Epithelial cell of proximal tubule (primary cell): ENCODE measurements around the gene PTGES. TPM values are rescaled to one million over a fixed set of nuclear protein-coding genes. Genes with fewer than 3 reads are reported as not detected.

Experiments used
- DNase-seq: peaks from one replicate; pipeline ENCODE4 v3.0.0-alpha.2; 2011; ENCODE audit warnings: low read depth
- H3K4me3 ChIP-seq: 2 replicates; pipeline ENCODE4 v1.5.1; 2011; ENCODE audit warnings: low read depth, mild to moderate bottlenecking, low read length
- total RNA-seq: library from RNA; depleted of rRNA; stranded (reverse); fragments of >200 nt; gene quantifications from 2 replicates; pipeline ENCODE4 v1.2.3, GENCODE V29; 2015
- TF ChIP-seq, protein P1 (sequence below): conservative IDR thresholded peaks from 2 replicates; pipeline ENCODE4 v1.5.1; 2012; ENCODE audit warnings: low read depth, mild to moderate bottlenecking, low read length

PTGES gene
- total RNA-seq, 1 donor from 2014 or later, result 33.6 TPM

- peak overlapping the region; percentile 19 for H3K4me3 ChIP-seq
- TF ChIP-seq, protein P1, sequence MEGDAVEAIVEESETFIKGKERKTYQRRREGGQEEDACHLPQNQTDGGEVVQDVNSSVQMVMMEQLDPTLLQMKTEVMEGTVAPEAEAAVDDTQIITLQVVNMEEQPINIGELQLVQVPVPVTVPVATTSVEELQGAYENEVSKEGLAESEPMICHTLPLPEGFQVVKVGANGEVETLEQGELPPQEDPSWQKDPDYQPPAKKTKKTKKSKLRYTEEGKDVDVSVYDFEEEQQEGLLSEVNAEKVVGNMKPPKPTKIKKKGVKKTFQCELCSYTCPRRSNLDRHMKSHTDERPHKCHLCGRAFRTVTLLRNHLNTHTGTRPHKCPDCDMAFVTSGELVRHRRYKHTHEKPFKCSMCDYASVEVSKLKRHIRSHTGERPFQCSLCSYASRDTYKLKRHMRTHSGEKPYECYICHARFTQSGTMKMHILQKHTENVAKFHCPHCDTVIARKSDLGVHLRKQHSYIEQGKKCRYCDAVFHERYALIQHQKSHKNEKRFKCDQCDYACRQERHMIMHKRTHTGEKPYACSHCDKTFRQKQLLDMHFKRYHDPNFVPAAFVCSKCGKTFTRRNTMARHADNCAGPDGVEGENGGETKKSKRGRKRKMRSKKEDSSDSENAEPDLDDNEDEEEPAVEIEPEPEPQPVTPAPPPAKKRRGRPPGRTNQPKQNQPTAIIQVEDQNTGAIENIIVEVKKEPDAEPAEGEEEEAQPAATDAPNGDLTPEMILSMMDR, result no peak
- DNase-seq, result no peak
Measured at GRCh38 chr9:129697656-129698253, 55.1 kb downstream of the PTGES start.

DNA sequence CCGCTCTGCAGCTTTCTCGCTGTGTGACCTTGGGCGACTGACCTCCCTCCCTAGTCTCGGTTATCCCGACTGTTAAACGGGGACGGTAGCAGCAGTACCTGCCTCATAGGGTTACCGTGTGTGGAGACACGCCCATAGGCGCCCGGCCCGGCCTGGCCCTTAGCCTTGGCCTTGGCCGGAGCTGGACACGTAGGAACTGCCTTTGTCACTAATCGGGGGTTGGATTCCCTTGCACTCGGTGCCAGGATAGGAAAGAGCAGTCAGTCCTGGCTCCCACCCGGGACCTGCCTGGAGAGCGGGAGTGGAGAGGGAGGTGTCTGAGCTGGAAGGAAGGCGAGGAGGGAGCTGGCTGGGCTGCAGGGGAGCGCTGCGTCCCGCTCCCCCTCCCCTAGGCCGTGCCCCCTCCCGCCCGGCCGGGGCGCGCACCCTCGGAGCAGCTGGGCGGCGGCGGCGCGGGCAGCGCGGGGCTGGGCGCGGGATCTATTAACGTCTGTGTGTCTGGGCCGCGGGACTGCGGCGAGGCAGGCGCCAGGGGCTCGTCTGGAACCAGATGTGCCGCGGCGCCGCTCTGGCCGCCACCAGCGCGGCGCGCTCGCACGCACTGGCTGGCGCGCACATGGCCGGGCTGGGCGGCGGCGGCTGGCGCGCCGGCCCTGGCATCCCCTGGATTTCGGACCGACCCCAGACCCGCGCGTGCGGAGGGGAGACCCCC, 55.7 kb downstream of the PTGES start:
- TF ChIP-seq, protein P1, result no peak
- peak overlapping the region; percentile 19 for H3K4me3 ChIP-seq
- DNase-seq, result no peak

DNA sequence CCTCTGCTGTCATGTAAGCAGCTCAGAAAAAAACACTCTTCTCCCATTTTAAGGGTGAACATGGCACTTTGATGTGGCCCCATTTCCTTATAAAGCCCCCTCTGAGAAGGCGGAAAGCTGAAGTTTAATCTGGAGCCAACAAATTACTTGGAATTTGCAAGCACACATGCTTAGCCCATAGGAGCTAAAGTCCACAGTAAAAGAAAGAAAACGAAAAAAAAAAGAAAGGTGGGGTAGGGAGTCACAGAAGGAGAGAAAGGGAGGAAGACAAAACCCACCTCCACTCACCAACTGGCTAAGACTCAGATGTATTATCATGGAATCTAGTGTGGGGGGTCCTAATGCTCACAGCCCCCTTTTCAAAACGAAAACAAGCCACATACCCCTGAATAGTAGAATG, 57.0 kb downstream of the PTGES start:
- no peak for DNase-seq
- H3K4me3 ChIP-seq, result no peak overlapping the region
- TF ChIP-seq, protein P1, result no peak

DNA sequence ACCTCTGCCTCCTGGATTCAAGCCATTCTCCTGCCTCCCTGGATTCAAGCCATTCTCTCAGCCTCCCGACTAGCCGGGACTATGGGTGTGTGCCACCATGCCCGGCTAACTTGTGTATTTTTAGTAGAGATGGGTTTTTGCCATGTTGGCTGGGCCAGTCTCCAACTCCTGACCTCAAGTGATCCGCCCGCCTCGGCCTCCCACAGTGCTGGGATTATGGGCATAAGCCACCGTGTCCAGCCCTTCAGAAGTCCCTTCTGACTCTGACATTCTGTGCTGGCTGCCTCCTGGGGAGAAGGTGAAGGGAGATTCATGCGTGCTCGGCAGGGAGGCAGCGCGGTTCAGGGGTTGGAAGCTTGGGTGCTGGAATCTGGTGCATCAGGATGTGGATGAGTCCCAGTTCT, 58.6 kb downstream of the PTGES start:
- TF ChIP-seq, protein P1, result no peak
- H3K4me3 ChIP-seq, result no peak overlapping the region
- no peak for DNase-seq

DNA sequence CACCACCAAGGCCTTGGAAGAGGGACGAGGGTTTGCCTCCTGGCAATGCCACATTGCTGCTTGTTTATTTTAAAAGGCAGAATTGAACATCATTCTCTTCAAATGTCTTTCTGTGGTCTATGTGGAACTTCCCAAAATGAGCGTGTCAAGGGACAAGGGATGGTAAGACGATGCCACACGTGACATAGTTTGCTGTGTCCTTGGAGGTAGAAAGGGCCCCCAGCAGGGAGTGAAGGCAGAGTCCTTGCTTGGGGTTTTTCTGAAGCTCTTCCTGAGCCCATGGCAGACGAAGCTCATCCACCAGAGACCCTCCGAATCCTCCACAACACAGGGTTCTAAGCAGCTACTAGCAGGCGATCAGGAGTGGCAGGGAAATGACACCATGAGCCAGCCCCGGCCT, 59.1 kb downstream of the PTGES start:
- H3K4me3 ChIP-seq, result no peak overlapping the region
- no peak for DNase-seq
- TF ChIP-seq, protein P1, result no peak

DNA sequence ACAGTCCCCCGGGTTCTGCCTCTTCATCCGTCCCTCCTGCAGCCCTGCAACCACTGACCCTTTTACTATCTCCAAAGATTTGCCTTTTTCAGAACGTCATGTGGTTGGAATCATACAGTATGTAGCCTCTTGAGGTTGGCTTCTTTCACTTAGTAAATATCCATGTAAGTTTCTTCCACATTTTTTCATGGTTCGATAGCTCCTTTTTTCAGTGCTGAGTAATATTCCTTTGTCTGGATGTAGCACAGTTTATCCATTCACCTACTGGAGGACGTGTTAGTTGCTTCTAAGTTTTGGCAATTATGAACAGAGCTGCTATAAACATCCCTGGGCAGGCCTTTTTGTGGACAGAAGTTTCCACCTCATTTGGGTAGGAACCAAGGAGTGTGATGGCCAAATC, 60.3 kb downstream of the PTGES start:
- TF ChIP-seq, protein P1, result no peak
- no peak overlapping the region for H3K4me3 ChIP-seq
- no peak for DNase-seq

Other genes starting within 250 kb of the PTGES start
- 0.69 TPM in 1 of 2 replicates, not detected in the other for gene C9orf50, start 131.9 kb downstream of the PTGES start, total RNA-seq
- 37.9 and 104 TPM in 2 replicates for gene NTMT1, start 126.9 kb downstream of the PTGES start, total RNA-seq
- gene ASB6, start 110.9 kb downstream of the PTGES start, total RNA-seq, result 22.3 and 29.2 TPM in 2 replicates
- 0.17 and 1.7 TPM in 2 replicates for gene PRRX2, start 87.4 kb downstream of the PTGES start, total RNA-seq
- gene TOR1B, start 50.1 kb upstream of the PTGES start, total RNA-seq, result 14.8 and 20.8 TPM in 2 replicates
- 48.8 and 77.8 TPM in 2 replicates for gene TOR1A, start 71.1 kb upstream of the PTGES start, total RNA-seq
- 39.9 and 53.6 TPM in 2 replicates for gene C9orf78, start 82.2 kb upstream of the PTGES start, total RNA-seq
- gene USP20, start 82.4 kb upstream of the PTGES start, total RNA-seq, result 7.2 and 17.5 TPM in 2 replicates